Neural cell (in vitro differentiated cells): ENCODE results near the gene EGFL8. TPM values are rescaled to one million over a fixed set of nuclear protein-coding genes. Genes with fewer than 3 reads are reported as not detected.
"Not testable (repeated sequence)": the region's sequence is repeated elsewhere in the genome, so short reads cannot be mapped to it uniquely, and the experiment has no call there.

Source experiments
- H2AFZ ChIP-seq: fragments of 200-600, 300-800 bp; sonication (generic), shearing (Covaris generic); 2 replicates; pipeline ENCODE4 v1.6.0; 2014; ENCODE audit warnings: low read depth, mild to moderate bottlenecking, antibody characterized with exemption, low read length, moderate library complexity
- H3F3A ChIP-seq: fragments of 200-600 bp; shearing (Covaris generic); 2 replicates; pipeline ENCODE4 v1.6.1; 2016; ENCODE audit warnings: mild to moderate bottlenecking, moderate library complexity, mixed read lengths, antibody characterized with exemption, low read length; ENCODE audit not compliant: insufficient read depth, poor library complexity, severe bottlenecking
- H3K27ac ChIP-seq: fragments of 200-600, 300-800 bp; sonication (generic), shearing (Covaris generic); 2 replicates; pipeline ENCODE4 v1.5.1; 2014; ENCODE audit warnings: mild to moderate bottlenecking, low read length, moderate library complexity
- H3K27me3 ChIP-seq: fragments of 300-800, 200-600 bp; sonication (generic), shearing (Covaris generic); 2 replicates; pipeline ENCODE4 v1.6.0; 2014; ENCODE audit warnings: mild to moderate bottlenecking, low read depth, low read length, moderate library complexity; ENCODE audit not compliant: insufficient read depth
- H3K36me3 ChIP-seq: fragments of 300-800, 200-600 bp; sonication (generic), shearing (Covaris generic); 2 replicates; pipeline ENCODE4 v1.5.1; 2014; ENCODE audit warnings: mild to moderate bottlenecking, antibody characterized with exemption, low read length, moderate library complexity; ENCODE audit not compliant: insufficient read depth
- H3K4me2 ChIP-seq: fragments of 300-800, 200-600 bp; sonication (generic), shearing (Covaris generic); 2 replicates; pipeline ENCODE4 v1.6.0; 2014; ENCODE audit warnings: mild to moderate bottlenecking, low read length
- H3K4me3 ChIP-seq: fragments of 300-800, 200-600 bp; sonication (generic), shearing (Covaris generic); 2 replicates; pipeline ENCODE4 v1.5.1; 2014; ENCODE audit warnings: mild to moderate bottlenecking, low read length, moderate library complexity
- H3K79me2 ChIP-seq: fragments of 200-600 bp; shearing (Covaris generic); replicated peaks from 2 replicates; pipeline ENCODE4 v1.6.0; 2014; ENCODE audit warnings: mild to moderate bottlenecking, low read length, moderate library complexity; ENCODE audit not compliant: insufficient read depth
- H3K9ac ChIP-seq: fragments of 300-800, 200-600 bp; sonication (generic), shearing (Covaris generic); 2 replicates; pipeline ENCODE4 v1.6.1; 2016; ENCODE audit warnings: mild to moderate bottlenecking, low read length, mixed read lengths
- H3K9me2 ChIP-seq: fragments of 200-600 bp; shearing (Covaris generic); 2 replicates; pipeline ENCODE4 v1.6.1; 2016; ENCODE audit warnings: mild to moderate bottlenecking, low read length, mixed read lengths; ENCODE audit not compliant: insufficient read depth
- H3K9me3 ChIP-seq: fragments of 200-600, 300-800 bp; sonication (generic), shearing (Covaris generic); 2 replicates; pipeline ENCODE4 v1.6.1; 2016; ENCODE audit warnings: mild to moderate bottlenecking, mixed run types, low read length, moderate library complexity, mixed read lengths
- H4K20me1 ChIP-seq: fragments of 200-600 bp; shearing (Covaris generic); 2 replicates; pipeline ENCODE4 v1.6.1; 2016; ENCODE audit warnings: mild to moderate bottlenecking, mixed run types; ENCODE audit not compliant: insufficient read depth
- CTCF ChIP-seq: fragments of 450-650 bp; IDR thresholded peaks from 2 replicates; pipeline ENCODE4 v1.5.1; 2014; ENCODE audit warnings: antibody characterized with exemption, mild to moderate bottlenecking, moderate library complexity; ENCODE audit not compliant: poor library complexity, severe bottlenecking
- EP300 ChIP-seq: fragments of 450-650 bp; conservative IDR thresholded peaks from 2 replicates; pipeline ENCODE4 v1.6.1; 2014; ENCODE audit warnings: antibody characterized with exemption, mild to moderate bottlenecking, moderate library complexity; ENCODE audit not compliant: poor library complexity, severe bottlenecking
- EZH2 ChIP-seq: fragments of 200-600, 300-800 bp; shearing (Covaris generic), sonication (generic); IDR thresholded peaks from 2 replicates; pipeline ENCODE4 v1.6.1; 2014; ENCODE audit warnings: antibody characterized with exemption, low read length, borderline replicate concordance, mild to moderate bottlenecking; ENCODE audit not compliant: insufficient read depth, poor library complexity, severe bottlenecking
- MXI1 ChIP-seq: fragments of 450-650 bp; conservative IDR thresholded peaks from 2 replicates; pipeline ENCODE4 v1.6.1; 2014; ENCODE audit warnings: antibody characterized with exemption, mild to moderate bottlenecking; ENCODE audit not compliant: poor library complexity, severe bottlenecking
- POLR2AphosphoS5 ChIP-seq: IDR thresholded peaks from 2 replicates; pipeline ENCODE4 v1.6.1; 2012
- RAD21 ChIP-seq: fragments of 450-650 bp; conservative IDR thresholded peaks from 2 replicates; pipeline ENCODE4 v1.6.1; 2014; ENCODE audit warnings: antibody characterized with exemption, mild to moderate bottlenecking, moderate library complexity
- REST ChIP-seq: IDR thresholded peaks from 2 replicates; pipeline ENCODE4 v1.6.1; 2012; ENCODE audit warnings: borderline replicate concordance
- SMC3 ChIP-seq: fragments of 450-650 bp; conservative IDR thresholded peaks from 2 replicates; pipeline ENCODE4 v1.6.1; 2014; ENCODE audit warnings: antibody characterized with exemption, mild to moderate bottlenecking, moderate library complexity; ENCODE audit not compliant: poor library complexity
- TAF1 ChIP-seq: IDR thresholded peaks from 2 replicates; pipeline ENCODE4 v1.6.1; 2012; ENCODE audit warnings: low read depth
- polyA plus RNA-seq: library from polyadenylated mRNA; depleted of rRNA; stranded (reverse); fragments of >200 nt; gene quantifications from 2 replicates; pipeline ENCODE4 v1.2.3, GENCODE V29; 2014

The EGFL8 gene
- polyA plus RNA-seq, 1 donor from 2014 or later: 22.4 TPM

GRCh38 chr6:32208996-32209395 is 44.6 kb downstream of the EGFL8 start:
- TF ChIP-seq EP300 (no peak), TAF1 (no peak)
- no peaks in the 10 kb centered on the region for H4K20me1 ChIP-seq
- no peak overlapping the region for H2AFZ ChIP-seq
- H3F3A ChIP-seq: no peaks in the 10 kb centered on the region
- H3K9ac ChIP-seq: no peak overlapping the region
- no peaks in the 10 kb centered on the region for H3K36me3 ChIP-seq
- H3K27me3 ChIP-seq: no peaks in the 10 kb centered on the region
- H3K9me2 ChIP-seq: no peaks in the 10 kb centered on the region
- H3K79me2 ChIP-seq: no peaks in the 10 kb centered on the region
- no peak overlapping the region for H3K27ac ChIP-seq
- no peaks in the 10 kb centered on the region for H3K9me3 ChIP-seq
- no peak overlapping the region for H3K4me2 ChIP-seq
- no peak overlapping the region for H3K4me3 ChIP-seq

- Histone ChIP-seq H4K20me1 (no peaks in the 10 kb centered on the region), H3K9me2 (no peaks in the 10 kb centered on the region), H3K27me3 (no peaks in the 10 kb centered on the region), H3K4me3 (no peak overlapping the region), H3K27ac (no peak overlapping the region), H3K36me3 (no peaks in the 10 kb centered on the region), H3F3A (no peaks in the 10 kb centered on the region), H2AFZ (no peak overlapping the region), H3K9ac (no peak overlapping the region), H3K9me3 (no peaks in the 10 kb centered on the region), H3K79me2 (no peaks in the 10 kb centered on the region), H3K4me2 (no peak overlapping the region)
- TF ChIP-seq CTCF: no peak
These were observed 45.8 kb downstream of the EGFL8 start for GRCh38 chr6:32210191-32210601.

DNA sequence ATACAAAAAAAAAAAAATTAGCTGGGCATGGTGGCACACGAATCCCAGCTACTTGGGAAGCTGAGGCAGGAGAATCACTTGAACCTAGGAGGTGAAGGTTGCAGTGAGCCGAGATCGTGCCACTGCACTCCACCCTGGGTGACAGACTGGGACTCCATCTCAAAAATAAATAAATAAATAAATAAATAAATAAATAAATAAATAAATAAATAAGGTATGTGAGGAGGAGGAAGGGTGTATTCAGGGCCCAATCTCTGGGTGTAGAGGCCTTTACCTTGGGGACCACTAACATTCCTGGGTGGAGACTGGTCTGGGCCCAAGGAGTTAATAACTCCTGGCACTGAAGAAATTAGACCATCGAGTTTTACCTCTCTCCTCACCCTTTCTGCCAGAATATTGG is 47.0 kb downstream of the EGFL8 start:
- not testable (repeated sequence) for H4K20me1 ChIP-seq, H2AFZ ChIP-seq, H3F3A ChIP-seq, H3K4me2 ChIP-seq, H3K27ac ChIP-seq, H3K36me3 ChIP-seq, H3K9ac ChIP-seq, H3K9me2 ChIP-seq, H3K27me3 ChIP-seq, H3K79me2 ChIP-seq, H3K9me3 ChIP-seq, H3K4me3 ChIP-seq

DNA sequence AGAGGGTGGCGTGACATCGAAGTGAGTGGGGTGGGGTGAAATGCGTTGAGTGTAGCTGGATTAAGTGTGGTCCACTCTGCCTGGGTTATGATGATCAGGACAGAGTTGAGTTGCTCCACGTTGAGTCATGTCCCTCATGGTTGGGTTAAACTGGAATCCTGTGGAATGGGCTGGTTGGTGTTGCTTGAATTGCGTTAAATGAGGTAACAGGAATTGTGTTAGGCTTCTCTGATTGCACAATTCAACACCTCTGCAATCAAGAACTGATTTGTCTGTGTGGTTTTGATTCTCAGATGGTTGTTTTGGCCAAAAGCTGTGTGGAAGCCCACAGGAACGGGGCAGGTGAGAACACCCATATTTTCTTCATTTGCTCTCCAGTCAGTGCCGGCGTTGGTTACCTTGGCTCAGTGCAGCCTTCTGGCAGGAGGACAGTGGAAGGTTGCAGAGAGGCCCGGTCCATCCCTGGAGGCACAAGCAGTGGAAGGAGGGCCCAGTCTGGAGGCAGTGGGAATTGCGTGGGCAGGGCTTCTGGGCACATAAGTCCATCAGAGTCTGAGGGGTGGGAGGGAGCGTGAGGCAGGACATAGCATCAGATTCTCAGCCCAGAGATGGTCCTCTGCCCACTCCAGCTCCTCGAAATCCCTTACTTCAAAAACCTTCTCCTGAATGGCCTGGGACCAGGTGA is 47.8 kb downstream of the EGFL8 start:
- Histone ChIP-seq H2AFZ (no peak overlapping the region), H3K9me2 (no peaks in the 10 kb centered on the region), H3K27me3 (no peaks in the 10 kb centered on the region), H3K9ac (no peak overlapping the region), H3K9me3 (no peaks in the 10 kb centered on the region), H3K27ac (no peak overlapping the region), H3F3A (no peaks in the 10 kb centered on the region), H3K36me3 (no peaks in the 10 kb centered on the region), H3K79me2 (no peaks in the 10 kb centered on the region), H4K20me1 (no peaks in the 10 kb centered on the region), H3K4me2 (no peak overlapping the region), H3K4me3 (no peak overlapping the region)
- TF ChIP-seq TAF1 (no peak), SMC3 (no peak), EZH2 (no peak), POLR2AphosphoS5 (no peak), MXI1 (no peak), RAD21 (no peak), EP300 (no peak), REST (no peak), CTCF (no peak)
